Endothelial cell of umbilical vein (primary cell): ENCODE measurements around the gene EDN2. TPM values are rescaled to one million over a fixed set of nuclear protein-coding genes. Genes with fewer than 3 reads are reported as not detected.

Experiments
- BruUV-seq: library from RNA; stranded (reverse); fragments of 400-500 nt; replicated peaks from 2 replicates; lab custom pipeline; 2021; lab: Mats Ljungman, UMichigan
- CTCF ChIA-PET: fragments of 300-600, 350-600 bp; sonication (Branson Sonifier 250); formaldehyde crosslinking; loops from one replicate; lab custom pipeline; 2021; ENCODE audit warnings: antibody characterized with exemption, inconsistent platforms; lab: Charles Lee
- POLR2A ChIA-PET: fragments of 300-600, 350-600 bp; sonication (Branson Sonifier 250); formaldehyde crosslinking; loops from one replicate; lab custom pipeline; 2021; ENCODE audit warnings: antibody characterized with exemption, inconsistent platforms; lab: Charles Lee
- DNase-seq: peaks from one replicate; pipeline ENCODE4 v3.0.0-alpha.2; 2011; ENCODE audit warnings: low read depth, low spot score
- FAIRE-seq: peaks from 2 replicates; lab custom pipeline; 2011; peaks lifted over from hg19 to GRCh38; lab: Jason Lieb, UNC
- H2AFZ ChIP-seq: 2 replicates; pipeline ENCODE4 v1.6.0; 2012; ENCODE audit warnings: low read depth, low read length, control low read depth, inconsistent platforms
- H3K27ac ChIP-seq: 2 replicates; pipeline ENCODE4 v1.5.1; 2011; ENCODE audit warnings: low read depth, mild to moderate bottlenecking, control low read depth, low read length, moderate library complexity; ENCODE audit not compliant: insufficient read depth
- H3K27me3 ChIP-seq, 2 experiments: 2 replicates each; pipeline versions ENCODE4 v1.6.0 to v1.6.1; 2011; ENCODE audit warnings: low read length in 2 of 2, mixed read lengths in 1 of 2; ENCODE audit not compliant: control insufficient read depth in 2 of 2, insufficient read depth in 2 of 2
- H3K36me3 ChIP-seq, 2 experiments: 2 replicates in 1 of 2; 3 replicates in 1 of 2; pipeline ENCODE4 v1.5.1; 2011; ENCODE audit warnings: low read length in 2 of 2, mild to moderate bottlenecking in 1 of 2, moderate library complexity in 1 of 2; ENCODE audit not compliant: control insufficient read depth in 2 of 2, insufficient read depth in 2 of 2; ENCODE audit errors: extremely low read depth in 1 of 2
- H3K4me1 ChIP-seq: 3 replicates; pipeline ENCODE4 v1.5.1; 2011; ENCODE audit warnings: mild to moderate bottlenecking, low read length; ENCODE audit not compliant: control insufficient read depth, insufficient read depth; ENCODE audit errors: extremely low read depth
- H3K4me2 ChIP-seq: 2 replicates; pipeline ENCODE4 v1.6.1; 2011; ENCODE audit warnings: low read length, control low read depth, mixed read lengths; ENCODE audit not compliant: insufficient read depth
- H3K4me3 ChIP-seq, 3 experiments: fragments of 200-600 bp in 1 of 3; sonication (generic), shearing (Covaris generic) in 1 of 3; replicated peaks in 1 of 3; 2 replicates each; pipeline ENCODE4 v1.5.1; 2011 to 2016; ENCODE audit warnings: control low read depth in 3 of 3, low read length in 3 of 3, mild to moderate bottlenecking in 2 of 3, inconsistent platforms in 1 of 3, low read depth in 1 of 3, moderate library complexity in 1 of 3; ENCODE audit not compliant: insufficient read depth in 1 of 3
- H3K79me2 ChIP-seq: 2 replicates; pipeline ENCODE4 v1.6.0; 2012; ENCODE audit warnings: low read length, inconsistent platforms; ENCODE audit not compliant: control insufficient read depth, insufficient read depth
- H3K9ac ChIP-seq: replicated peaks from 2 replicates; pipeline ENCODE3; 2011; ENCODE audit warnings: low read length, control low read depth; ENCODE audit not compliant: insufficient read depth; ENCODE audit errors: extremely low read depth
- H3K9me1 ChIP-seq: replicated peaks from 3 replicates; pipeline ENCODE4 v1.6.0; 2011; ENCODE audit warnings: mild to moderate bottlenecking, low read length; ENCODE audit not compliant: control insufficient read depth, insufficient read depth; ENCODE audit errors: extremely low read depth
- H3K9me3 ChIP-seq: replicated peaks from 2 replicates; pipeline ENCODE4 v1.5.1; 2012; ENCODE audit warnings: low read length, inconsistent platforms; ENCODE audit not compliant: control insufficient read depth, insufficient read depth
- H4K20me1 ChIP-seq: replicated peaks from 2 replicates; pipeline ENCODE3; 2011; ENCODE audit warnings: mild to moderate bottlenecking, low read length; ENCODE audit not compliant: control insufficient read depth, insufficient read depth; ENCODE audit errors: extremely low read depth
- CTCF ChIP-seq, 2 donors: IDR thresholded peaks; 1 replicate in 1 of 2; 2 replicates in 1 of 2; pipeline ENCODE4 v1.5.1; 2011; ENCODE audit warnings: low read length in 2 of 2, mild to moderate bottlenecking in 2 of 2, moderate library complexity in 2 of 2, control low read depth in 1 of 2, inconsistent platforms in 1 of 2, low read depth in 1 of 2; ENCODE audit not compliant: insufficient read depth in 1 of 2; ENCODE audit errors: extremely low read depth in 1 of 2
- EZH2 ChIP-seq: IDR thresholded peaks from 2 replicates; pipeline ENCODE4 v1.6.1; 2012; ENCODE audit warnings: borderline replicate concordance, low read depth, mild to moderate bottlenecking, moderate library complexity, low read length, inconsistent platforms; ENCODE audit not compliant: severe bottlenecking
- FOS ChIP-seq: IDR thresholded peaks from 2 replicates; pipeline ENCODE4 v1.6.1; 2011; ENCODE audit warnings: mild to moderate bottlenecking, low read length, moderate library complexity, borderline replicate concordance; ENCODE audit not compliant: insufficient read depth
- GATA2 ChIP-seq: IDR thresholded peaks from 2 replicates; pipeline ENCODE4 v1.7.0; 2011; ENCODE audit warnings: low read depth, mild to moderate bottlenecking, moderate library complexity, mixed read lengths, low read length; ENCODE audit not compliant: insufficient read length, insufficient read depth
- JUN ChIP-seq: IDR thresholded peaks from 2 replicates; pipeline ENCODE4 v1.6.1; 2011; ENCODE audit warnings: borderline replicate concordance, low read depth; ENCODE audit not compliant: insufficient read length, insufficient read depth
- MYC ChIP-seq: IDR thresholded peaks from one replicate; pipeline ENCODE4 v1.6.1; 2011; ENCODE audit warnings: mild to moderate bottlenecking, low read depth, low read length
- POLR2A ChIP-seq: IDR thresholded peaks from 2 replicates; pipeline ENCODE4 v1.6.1; 2012; ENCODE audit warnings: low read depth, mild to moderate bottlenecking, control low read depth, low read length
- POLR2AphosphoS5 ChIP-seq: IDR thresholded peaks from 2 replicates; pipeline ENCODE4 v1.6.1; 2012; ENCODE audit warnings: low read depth, mild to moderate bottlenecking, control low read depth, low read length, moderate library complexity; ENCODE audit not compliant: insufficient read depth
- dilution Hi-C: fragments of 300-500 bp; cut with MboI; formaldehyde crosslinking; loops from one replicate; pipeline ENCODE4 v1.15.0; 2019; ENCODE audit warnings: low sequenced_read_pairs; ENCODE audit not compliant: extremely low pct_ligation_motif_present
- intact Hi-C: fragments of 100-400 bp; cut with micrococcal nuclease; formaldehyde crosslinking; loops from one replicate; pipeline ENCODE4 v1.10.0; 2022
- polyA plus RNA-seq, 4 experiments: library from polyadenylated mRNA; depleted of rRNA in 3 of 4; stranded (reverse) in 3 of 4; unstranded in 1 of 4; fragments of >200 nt; gene quantifications; 2 replicates each; pipeline versions ENCODE4 v1.2.1 to v1.2.3, GENCODE V29; 2011 to 2012; ENCODE audit warnings: missing spikeins in 1 of 4
- total RNA-seq: library from RNA; stranded (reverse); gene quantifications from 2 replicates; pipeline ENCODE4 v1.2.3, GENCODE V29; 2021
- TF ChIP-seq, protein P1 (sequence below): IDR thresholded peaks from 2 replicates; pipeline ENCODE4 v1.6.1; 2011; ENCODE audit not compliant: insufficient read depth, insufficient read length

EDN2 gene
- total and polyA plus RNA-seq, 2 donors (not counting 3 experiments of a cell fraction or from before 2014, with no cell fraction given) = not detected

DNA sequence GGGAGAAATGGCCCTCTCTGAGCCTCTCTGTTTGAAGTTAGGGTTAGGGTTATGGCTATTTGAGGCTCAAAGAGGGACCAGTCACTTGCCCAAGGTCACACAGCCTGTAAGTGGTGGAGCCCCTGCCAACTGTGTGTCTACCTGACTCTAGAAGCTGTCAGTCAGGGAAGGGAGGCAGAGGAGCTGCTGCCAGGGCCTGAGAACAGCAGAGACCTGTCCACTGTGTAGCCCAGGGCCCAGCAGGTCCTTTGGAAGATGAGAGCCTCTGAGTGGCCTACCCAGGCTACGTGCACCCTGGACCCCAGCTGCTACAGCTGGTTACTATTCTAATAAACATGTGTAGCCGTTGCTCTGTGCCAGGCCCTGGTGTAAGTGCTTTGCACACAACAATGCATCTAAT lies 15.1 kb upstream of the EDN2 start:
- no peak for FAIRE-seq
- CTCF ChIA-PET = interaction anchor here (1.2 to 1.7 kb wide), 5 partner anchors 9 to 66 kb away, joined by 3 to 6 read pairs (median 4); no protein-coding TSS in a partner anchor

More for the DNA sequence above, 15.1 kb upstream of the EDN2 start:
- Histone ChIP-seq H3K9ac (no peak overlapping the region), H3K27ac (no peak overlapping the region), H4K20me1 (no peaks in the 10 kb centered on the region), H3K4me3 (no peak overlapping the region), H3K4me2 (no peak overlapping the region), H3K27me3 (no peaks in the 10 kb centered on the region), H3K9me3 (no peaks in the 10 kb centered on the region), H2AFZ (no peak overlapping the region), H3K4me1 (peaks cover 17% of the 10 kb centered on the region), H3K36me3 (no peaks in the 10 kb centered on the region), H3K79me2 (no peaks in the 10 kb centered on the region), H3K9me1 (no peaks in the 10 kb centered on the region)
- POLR2A ChIA-PET = no interaction called here
- no TSS peak for BruUV-seq
- TF ChIP-seq POLR2AphosphoS5 = no peak
- no peak for TF ChIP-seq FOS
- no peak for TF ChIP-seq JUN
- no peak for TF ChIP-seq CTCF (IDR thresholded peaks at IDR 0.05; ENCODE audit: extremely low read depth in 1 of 2, insufficient read depth in 1 of 2, low read depth in 1 of 2, low read length in 2 of 2)
- TF ChIP-seq MYC = no peak
- TF ChIP-seq, protein P1, sequence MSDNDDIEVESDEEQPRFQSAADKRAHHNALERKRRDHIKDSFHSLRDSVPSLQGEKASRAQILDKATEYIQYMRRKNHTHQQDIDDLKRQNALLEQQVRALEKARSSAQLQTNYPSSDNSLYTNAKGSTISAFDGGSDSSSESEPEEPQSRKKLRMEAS = no peak
- no peak for TF ChIP-seq GATA2
- no peak for TF ChIP-seq EZH2
- TF ChIP-seq POLR2A = no peak
- dilution Hi-C loops = no loop called here
- DNase-seq = no peak
- intact Hi-C loops = no loop called here
